ENCODE measurements around the gene RCOR1.

- TF ChIP-seq USF2 (IDR thresholded peaks at IDR 0.05) (no peak), CTCF (IDR thresholded peaks at IDR 0.05) (peak; percentile 22; the same call in 2 of the 3 replicates), POLR2A (IDR thresholded peaks at IDR 0.05; ENCODE audit: low read length) (no peak), ZNF302 (CRISPR knock-in tag; IDR thresholded peaks at IDR 0.05) (no peak), NFE2L2 (conservative IDR thresholded peaks at IDR 0.05; ENCODE audit: low read length) (no peak), CHD4 (IDR thresholded peaks at IDR 0.05; ENCODE audit: borderline replicate concordance) (no peak; the same call in 1 of the 2 replicates), EP300 (IDR thresholded peaks at IDR 0.05) (no peak), REST (IDR thresholded peaks at IDR 0.05) (no peak)
Observed at GRCh38 chr14:102593061-102593824, 794 bp downstream of the RCOR1 start.

All from A549 (cell line).